ENCODE results near the gene ACLY. TPM values are rescaled to one million over a fixed set of nuclear protein-coding genes. Genes with fewer than 3 reads are reported as not detected.

Gene ACLY
- total and polyA plus RNA-seq, 2 donors (not counting 1 experiment from before 2014, with no cell fraction given): 40.2 to 91.5 TPM

GRCh38 chr17:41885733-41886132, 33.0 kb downstream of the ACLY start:
- intact Hi-C loops (cut with micrococcal nuclease): loop anchor here (1.0 kb wide), 2 partner anchors 84 to 147 kb away; no protein-coding TSS in a partner anchor
- ChIA-PET POLR2A (no interaction called here), CTCF (interaction anchor here (0.8 kb wide), 1 partner anchor 51 kb away, joined by 3 read pairs; no protein-coding TSS in a partner anchor)
- H3K4me1 ChIP-seq (ENCODE audit: control insufficient read depth in 2 of 2, insufficient read depth in 2 of 2, low read length in 2 of 2): no peaks in the 10 kb centered on the region
- Mint-ChIP-seq H3K9me3 (ENCODE audit: insufficient read depth) (no peaks in the 10 kb centered on the region), H3K27ac (no peak overlapping the region), H3K27me3 (no peaks in the 10 kb centered on the region), H3K4me1 (peaks cover 3% of the 10 kb centered on the region), H3K4me3 (no peak overlapping the region)
- H4K20me1 ChIP-seq (ENCODE audit: control insufficient read depth, insufficient read depth, low read length, poor library complexity, severe bottlenecking): no peaks in the 10 kb centered on the region
- H3K9ac ChIP-seq (ENCODE audit: low read length): no peak overlapping the region
- TF ChIP-seq EZH2 (IDR thresholded peaks at IDR 0.05; ENCODE audit: borderline replicate concordance, insufficient read depth, low read depth, low read length, poor library complexity, severe bottlenecking) (no peak), CTCF (IDR thresholded peaks at IDR 0.05) (no peak)
- peaks cover 7 to 66% of the 10 kb centered on the region in 2 experiments for H3K36me3 ChIP-seq (replicated peaks in 1 of 2; ENCODE audit: control extremely low read depth in 1 of 2, control insufficient read depth in 1 of 2, extremely low read depth in 1 of 2, insufficient read depth in 2 of 2, low read length in 1 of 2)
- no peak for ATAC-seq (ENCODE audit: low read depth)
- H3K27me3 ChIP-seq (replicated peaks in 1 of 4; ENCODE audit: control extremely low read depth in 1 of 4, control insufficient read depth in 3 of 4, insufficient read depth in 4 of 4, low read length in 3 of 4): no peaks in the 10 kb centered on the region
- no peaks in the 10 kb centered on the region for H3K79me2 ChIP-seq (ENCODE audit: control insufficient read depth, insufficient read depth, low read length)
- no peak overlapping the region for H3K4me2 ChIP-seq (replicated peaks; ENCODE audit: low read depth, low read length, poor library complexity, severe bottlenecking)
- H3K9me3 ChIP-seq (ENCODE audit: control extremely low read depth in 1 of 3, control insufficient read depth in 2 of 3, insufficient read depth in 1 of 3, low read length in 2 of 3): no peaks in the 10 kb centered on the region
- no peak overlapping the region for H3K27ac ChIP-seq (ENCODE audit: low read length in 2 of 2)
- no peak for DNase-seq
- H2AFZ ChIP-seq (ENCODE audit: insufficient read depth, low read depth, low read length, poor library complexity, severe bottlenecking): no peak overlapping the region
- 97% methylated on average over 5 of the region's 6 CpGs for WGBS (ENCODE audit: insufficient coverage)
- no peak overlapping the region for H3K4me3 ChIP-seq (ENCODE audit: control extremely low read depth in 1 of 5, extremely low read depth in 1 of 5, insufficient read depth in 1 of 5, low read depth in 2 of 5, low read length in 4 of 5)

GRCh38 chr17:41882756-41883155, 36.0 kb downstream of the ACLY start:
- no peak overlapping the region for H3K4me3 ChIP-seq (ENCODE audit: control extremely low read depth in 1 of 5, extremely low read depth in 1 of 5, insufficient read depth in 1 of 5, low read depth in 2 of 5, low read length in 4 of 5)
- H3K27ac ChIP-seq (ENCODE audit: low read length in 2 of 2): no peak overlapping the region
- no peak for ATAC-seq (ENCODE audit: low read depth)
- no peak overlapping the region for H2AFZ ChIP-seq (ENCODE audit: insufficient read depth, low read depth, low read length, poor library complexity, severe bottlenecking)
- no peak for DNase-seq
- H3K4me2 ChIP-seq (replicated peaks; ENCODE audit: low read depth, low read length, poor library complexity, severe bottlenecking): no peak overlapping the region
- intact Hi-C loops (cut with micrococcal nuclease): no loop called here
- no peak overlapping the region for H3K9ac ChIP-seq (ENCODE audit: low read length)
- H3K9me3 ChIP-seq (ENCODE audit: control extremely low read depth in 1 of 3, control insufficient read depth in 2 of 3, insufficient read depth in 1 of 3, low read length in 2 of 3): no peaks in the 10 kb centered on the region
- H3K27me3 Mint-ChIP-seq: no peaks in the 10 kb centered on the region
- CTCF ChIA-PET: no interaction called here
- no peak overlapping the region for H3K4me3 Mint-ChIP-seq
- no peak overlapping the region for H3K27ac Mint-ChIP-seq
- no peaks in the 10 kb centered on the region for H3K79me2 ChIP-seq (ENCODE audit: control insufficient read depth, insufficient read depth, low read length)
- WGBS (ENCODE audit: insufficient coverage): 100% methylated on average over 4 of the region's 6 CpGs
- no peaks in the 10 kb centered on the region for H3K9me3 Mint-ChIP-seq (ENCODE audit: insufficient read depth)
- peaks cover 3% of the 10 kb centered on the region for H3K4me1 Mint-ChIP-seq
- H3K27me3 ChIP-seq (replicated peaks in 1 of 4; ENCODE audit: control extremely low read depth in 1 of 4, control insufficient read depth in 3 of 4, insufficient read depth in 4 of 4, low read length in 3 of 4): no peaks in the 10 kb centered on the region
- no peaks in the 10 kb centered on the region for H4K20me1 ChIP-seq (ENCODE audit: control insufficient read depth, insufficient read depth, low read length, poor library complexity, severe bottlenecking)
- POLR2A ChIA-PET: no interaction called here
- no peak for TF ChIP-seq CTCF (IDR thresholded peaks at IDR 0.05)
- TF ChIP-seq EZH2 (IDR thresholded peaks at IDR 0.05; ENCODE audit: borderline replicate concordance, insufficient read depth, low read depth, low read length, poor library complexity, severe bottlenecking): no peak
- peaks cover 10 to 78% of the 10 kb centered on the region in 2 experiments for H3K36me3 ChIP-seq (replicated peaks in 1 of 2; ENCODE audit: control extremely low read depth in 1 of 2, control insufficient read depth in 1 of 2, extremely low read depth in 1 of 2, insufficient read depth in 2 of 2, low read length in 1 of 2)
- no peaks in the 10 kb centered on the region for H3K4me1 ChIP-seq (ENCODE audit: control insufficient read depth in 2 of 2, insufficient read depth in 2 of 2, low read length in 2 of 2)
